ENCODE measurements around the gene CERK.

DNA sequence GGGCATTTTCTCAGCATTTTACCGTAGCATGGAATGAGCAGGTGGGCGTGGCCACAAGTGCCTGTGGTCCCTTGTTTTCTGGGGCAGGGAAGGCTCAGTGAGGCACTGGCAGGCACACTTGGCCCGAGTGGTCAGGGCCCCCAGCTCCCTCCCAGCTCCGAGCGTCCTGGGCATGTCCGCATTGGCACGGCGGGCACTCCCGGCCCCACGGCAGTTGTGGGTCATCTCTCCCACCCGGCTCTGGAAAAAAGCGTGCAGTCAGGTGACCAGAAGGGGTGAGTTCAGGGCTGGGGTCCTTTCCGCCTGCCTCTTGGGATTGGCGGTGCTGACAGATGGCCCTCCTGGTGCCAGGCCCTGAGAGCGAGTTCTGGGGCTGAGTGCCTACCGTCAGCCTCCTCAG is 62.1 kb downstream of the CERK start:
- no peak for TF ChIP-seq POLR2AphosphoS5 (IDR thresholded peaks at IDR 0.05)
- TF ChIP-seq, protein P1, sequence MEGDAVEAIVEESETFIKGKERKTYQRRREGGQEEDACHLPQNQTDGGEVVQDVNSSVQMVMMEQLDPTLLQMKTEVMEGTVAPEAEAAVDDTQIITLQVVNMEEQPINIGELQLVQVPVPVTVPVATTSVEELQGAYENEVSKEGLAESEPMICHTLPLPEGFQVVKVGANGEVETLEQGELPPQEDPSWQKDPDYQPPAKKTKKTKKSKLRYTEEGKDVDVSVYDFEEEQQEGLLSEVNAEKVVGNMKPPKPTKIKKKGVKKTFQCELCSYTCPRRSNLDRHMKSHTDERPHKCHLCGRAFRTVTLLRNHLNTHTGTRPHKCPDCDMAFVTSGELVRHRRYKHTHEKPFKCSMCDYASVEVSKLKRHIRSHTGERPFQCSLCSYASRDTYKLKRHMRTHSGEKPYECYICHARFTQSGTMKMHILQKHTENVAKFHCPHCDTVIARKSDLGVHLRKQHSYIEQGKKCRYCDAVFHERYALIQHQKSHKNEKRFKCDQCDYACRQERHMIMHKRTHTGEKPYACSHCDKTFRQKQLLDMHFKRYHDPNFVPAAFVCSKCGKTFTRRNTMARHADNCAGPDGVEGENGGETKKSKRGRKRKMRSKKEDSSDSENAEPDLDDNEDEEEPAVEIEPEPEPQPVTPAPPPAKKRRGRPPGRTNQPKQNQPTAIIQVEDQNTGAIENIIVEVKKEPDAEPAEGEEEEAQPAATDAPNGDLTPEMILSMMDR (IDR thresholded peaks at IDR 0.05) = no peak
- TF ChIP-seq POLR2A (IDR thresholded peaks at IDR 0.05) = no peak
